Measurements from ENCODE around the gene RALGPS1. TPM values are rescaled to one million over a fixed set of nuclear protein-coding genes. Genes with fewer than 3 reads are reported as not detected.

The RALGPS1 gene
- total and polyA plus RNA-seq, 2 of the 8 experiments (the other 6 are each of a cell fraction or from before 2014, with no cell fraction given): 20.0 to 23.5 TPM

DNA sequence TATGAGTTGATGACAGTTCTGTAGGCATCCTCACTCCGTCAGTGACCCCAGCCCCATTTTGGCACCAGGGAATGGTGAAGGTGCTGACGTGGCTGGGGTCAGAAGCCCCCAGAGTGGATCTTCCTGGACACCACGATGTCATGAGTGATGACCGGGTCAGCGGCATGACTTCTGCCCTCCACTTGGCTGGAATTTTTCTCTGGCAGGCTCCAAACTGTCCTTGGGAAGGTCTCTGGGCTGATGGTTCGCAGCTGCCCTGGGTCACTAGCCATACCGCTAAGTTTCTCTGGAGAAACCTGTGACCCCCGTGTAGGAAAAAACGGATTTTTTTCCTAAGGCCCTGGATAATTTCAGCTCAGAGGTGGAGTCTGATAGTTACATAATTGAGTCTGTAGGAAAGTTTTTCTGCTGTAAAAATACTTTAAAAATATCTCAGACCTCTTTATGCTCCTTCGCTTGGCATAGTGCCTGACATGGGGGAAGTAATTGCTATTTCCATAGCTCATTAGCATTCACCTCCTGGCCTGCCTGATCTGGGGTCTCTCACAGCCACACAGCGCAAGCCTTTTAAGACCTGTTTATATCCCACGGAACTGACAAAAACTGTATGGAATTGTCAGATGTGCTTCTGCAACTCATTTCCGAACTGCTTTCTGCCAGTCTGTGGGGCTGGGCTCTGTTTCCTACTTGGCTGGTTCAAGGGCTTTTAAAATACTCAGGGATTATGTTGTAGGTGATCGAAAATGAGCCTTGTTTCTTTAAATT, 138.7 kb downstream of the RALGPS1 start (continued):
- TF ChIP-seq EP300 (IDR thresholded peaks at IDR 0.05; ENCODE audit: borderline replicate concordance in 1 of 2, low read depth in 2 of 2, low read length in 2 of 2): no peak
- TF ChIP-seq POLR2AphosphoS5 (IDR thresholded peaks at IDR 0.05; ENCODE audit: low read depth, low read length): no peak
- TF ChIP-seq, protein P1, sequence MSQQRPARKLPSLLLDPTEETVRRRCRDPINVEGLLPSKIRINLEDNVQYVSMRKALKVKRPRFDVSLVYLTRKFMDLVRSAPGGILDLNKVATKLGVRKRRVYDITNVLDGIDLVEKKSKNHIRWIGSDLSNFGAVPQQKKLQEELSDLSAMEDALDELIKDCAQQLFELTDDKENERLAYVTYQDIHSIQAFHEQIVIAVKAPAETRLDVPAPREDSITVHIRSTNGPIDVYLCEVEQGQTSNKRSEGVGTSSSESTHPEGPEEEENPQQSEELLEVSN (IDR thresholded peaks at IDR 0.05): no peak
- no peak for TF ChIP-seq CBX8 (IDR thresholded peaks at IDR 0.05; ENCODE audit: borderline replicate concordance, low read depth, low read length)
- TF ChIP-seq GABPA (IDR thresholded peaks at IDR 0.05; ENCODE audit: borderline replicate concordance, insufficient read depth, low read length): no peak

Measured in H1 (cell line).